GM23248 (cell line): Measurements from ENCODE around the gene SGMS1. TPM values are rescaled to one million over a fixed set of nuclear protein-coding genes. Genes with fewer than 3 reads are reported as not detected.

Source experiments
- DNase-seq: peaks from one replicate; pipeline ENCODE4 v3.0.0-alpha.2; 2015
- H2AFZ ChIP-seq: fragments of 200-600 bp; sonication (generic); 2 replicates; pipeline ENCODE4 v1.6.1; 2016; ENCODE audit warnings: antibody characterized with exemption
- H3F3A ChIP-seq: fragments of 200-600 bp; sonication (generic); 2 replicates; pipeline ENCODE4 v1.6.1; 2016; ENCODE audit warnings: mild to moderate bottlenecking, antibody characterized with exemption, mixed run types; ENCODE audit not compliant: insufficient read depth
- H3K27ac ChIP-seq: fragments of 200-600 bp; sonication (generic); 2 replicates; pipeline ENCODE4 v1.5.1; 2016; ENCODE audit warnings: mild to moderate bottlenecking
- H3K27me3 ChIP-seq: fragments of 200-600 bp; sonication (generic); replicated peaks from 2 replicates; pipeline ENCODE4 v1.6.1; 2016; ENCODE audit warnings: mild to moderate bottlenecking; ENCODE audit not compliant: insufficient read depth
- H3K36me3 ChIP-seq: fragments of 200-600 bp; sonication (generic); 2 replicates; pipeline ENCODE4 v1.6.1; 2016; ENCODE audit warnings: low read depth, mild to moderate bottlenecking
- H3K4me1 ChIP-seq: fragments of 200-600 bp; sonication (generic); 2 replicates; pipeline ENCODE4 v1.6.1; 2016; ENCODE audit warnings: mild to moderate bottlenecking; ENCODE audit not compliant: insufficient read depth
- H3K4me2 ChIP-seq: fragments of 200-600 bp; sonication (generic); one replicate; pipeline ENCODE4 v1.6.1; 2016; ENCODE audit warnings: mild to moderate bottlenecking; ENCODE audit not compliant: unreplicated experiment
- H3K4me3 ChIP-seq: fragments of 200-600 bp; sonication (generic); 2 replicates; pipeline ENCODE4 v1.5.1; 2016; ENCODE audit warnings: mild to moderate bottlenecking
- H3K79me2 ChIP-seq: fragments of 200-600 bp; sonication (generic); 2 replicates; pipeline ENCODE4 v1.6.1; 2016; ENCODE audit warnings: mild to moderate bottlenecking; ENCODE audit not compliant: insufficient read depth
- H3K9ac ChIP-seq: fragments of 200-600 bp; sonication (generic); 2 replicates; pipeline ENCODE4 v1.6.1; 2016; ENCODE audit warnings: mild to moderate bottlenecking
- H3K9me2 ChIP-seq: fragments of 200-600 bp; sonication (generic); 2 replicates; pipeline ENCODE4 v1.6.1; 2016; ENCODE audit warnings: mixed run types, mild to moderate bottlenecking, moderate library complexity; ENCODE audit not compliant: insufficient read depth
- H3K9me3 ChIP-seq: fragments of 200-600 bp; sonication (generic); one replicate; pipeline ENCODE4 v1.6.1; 2017; ENCODE audit warnings: low read depth
- H4K20me1 ChIP-seq: fragments of 200-600 bp; sonication (generic); 2 replicates; pipeline ENCODE4 v1.6.0; 2016; ENCODE audit not compliant: insufficient read depth
- EZH2 ChIP-seq: fragments of 200-600 bp; sonication (generic); IDR thresholded peaks from 2 replicates; pipeline ENCODE4 v1.6.1; 2018; ENCODE audit warnings: antibody characterized with exemption, mild to moderate bottlenecking; ENCODE audit not compliant: insufficient read depth, poor library complexity, severe bottlenecking
- EZH2phosphoT487 ChIP-seq: fragments of 200-600 bp; sonication (generic); IDR thresholded peaks from 2 replicates; pipeline ENCODE4 v1.6.1; 2018; ENCODE audit warnings: antibody characterized with exemption, moderate library complexity, mild to moderate bottlenecking, low read depth; ENCODE audit not compliant: insufficient read depth
- WGBS, 2 experiments: methylation state at CpG; one replicate each; pipeline ENCODE4 v1.1.6; 2015 to 2017; ENCODE audit warnings: low lambda C conversion rate in 2 of 2, low coverage in 1 of 2; ENCODE audit errors: missing lambda C conversion rate in 2 of 2; 5-methylcytosine and 5-hydroxymethylcytosine counted together
- in situ Hi-C: fragments of 300-500 bp; cut with MboI; formaldehyde crosslinking; loops from 2 replicates; pipeline ENCODE4 v1.15.0; 2020
- polyA plus RNA-seq: library from polyadenylated mRNA; unstranded; fragments of >200 nt; fragmentation: Nextera tagmentation; extraction: Ambion mirVana; gene quantifications from 2 replicates; pipeline ENCODE4 v1.2.1, GENCODE V29; 2016
- total RNA-seq: library from RNA; depleted of rRNA; stranded (reverse); fragments of >200 nt; shearing (Covaris generic); gene quantifications from 2 replicates; pipeline ENCODE4 v1.2.3, GENCODE V29; 2014

The SGMS1 gene
- total and polyA plus RNA-seq, 2 experiments from 2014 or later, result 22.7 to 53.6 TPM

DNA sequence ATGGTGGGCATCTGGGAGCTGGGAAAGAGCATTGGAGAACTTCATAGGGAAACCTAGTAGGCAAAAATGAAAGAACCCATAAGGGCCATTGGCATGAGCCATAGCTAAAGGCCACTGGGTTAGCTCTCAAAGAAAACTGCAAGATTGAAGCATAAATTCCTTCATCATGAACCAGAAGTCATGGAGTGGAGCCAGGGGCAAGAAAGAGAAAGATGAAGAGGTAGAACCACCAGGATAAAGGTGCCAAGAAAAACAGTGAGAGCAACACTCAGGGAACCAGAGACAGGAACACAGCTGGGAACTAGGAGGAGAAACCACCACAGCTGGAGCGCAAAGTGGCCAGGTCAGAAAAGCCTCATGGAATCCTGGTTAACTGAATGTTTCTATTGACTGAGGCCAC, 11.5 kb upstream of the SGMS1 start:
- no peak overlapping the region for H3K27ac ChIP-seq
- H3K36me3 ChIP-seq, result no peaks in the 10 kb centered on the region
- TF ChIP-seq EZH2phosphoT487 (no peak), EZH2 (no peak)
- no peak overlapping the region for H2AFZ ChIP-seq
- H4K20me1 ChIP-seq, result no peaks in the 10 kb centered on the region
- 85 to 95% methylated on average over 1 of the region's 1 CpG for WGBS, 2 experiments
- H3K4me1 ChIP-seq, result peaks cover 23% of the 10 kb centered on the region
- H3K9me3 ChIP-seq, result no peaks in the 10 kb centered on the region
- in situ Hi-C loops, result no loop called here
- peak overlapping the region; percentile 23 for H3K4me2 ChIP-seq
- no peak overlapping the region for H3K9ac ChIP-seq
- H3K79me2 ChIP-seq, result no peaks in the 10 kb centered on the region
- H3F3A ChIP-seq, result peaks cover 8% of the 10 kb centered on the region; the same call in 1 of the 2 replicates
- no peaks in the 10 kb centered on the region for H3K9me2 ChIP-seq
- H3K27me3 ChIP-seq, result no peaks in the 10 kb centered on the region
- peak; percentile 86 for DNase-seq
- H3K4me3 ChIP-seq, result no peak overlapping the region

DNA sequence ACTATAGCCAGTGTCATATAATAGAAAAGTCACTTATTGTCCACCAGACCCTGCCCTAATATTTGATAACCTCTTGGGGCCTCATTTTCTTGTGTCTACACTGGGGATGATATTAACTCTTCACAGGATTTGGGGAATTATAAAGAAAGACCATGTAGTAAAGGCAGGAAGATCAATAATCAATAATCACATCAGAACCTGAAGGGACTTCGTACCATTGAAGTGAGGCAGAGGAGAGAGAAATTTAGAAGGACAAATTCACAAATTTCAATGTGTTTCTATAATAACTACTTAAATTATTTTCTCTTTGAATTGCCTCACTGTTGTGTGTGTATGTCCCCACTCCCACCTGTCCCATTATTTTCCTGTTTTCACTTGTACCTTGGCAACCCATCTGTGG, 10.7 kb upstream of the SGMS1 start:
- H3K4me1 ChIP-seq, result peaks cover 23% of the 10 kb centered on the region
- DNase-seq, result no peak
- H3K27me3 ChIP-seq, result no peaks in the 10 kb centered on the region
- in situ Hi-C loops, result no loop called here
- H4K20me1 ChIP-seq, result no peaks in the 10 kb centered on the region
- no peaks in the 10 kb centered on the region for H3K9me3 ChIP-seq
- WGBS, 2 experiments, result 73 to 79% methylated on average over 1 of the region's 1 CpG
- H3K79me2 ChIP-seq, result no peaks in the 10 kb centered on the region
- H3K9ac ChIP-seq, result no peak overlapping the region
- no peak overlapping the region for H3K4me2 ChIP-seq
- H3K36me3 ChIP-seq, result no peaks in the 10 kb centered on the region
- no peaks in the 10 kb centered on the region for H3K9me2 ChIP-seq
- no peak overlapping the region for H3K27ac ChIP-seq
- no peak for TF ChIP-seq EZH2
- TF ChIP-seq EZH2phosphoT487, result no peak
- H2AFZ ChIP-seq, result no peak overlapping the region
- H3K4me3 ChIP-seq, result no peak overlapping the region
- H3F3A ChIP-seq, result peaks cover 8% of the 10 kb centered on the region; the same call in 1 of the 2 replicates

DNA sequence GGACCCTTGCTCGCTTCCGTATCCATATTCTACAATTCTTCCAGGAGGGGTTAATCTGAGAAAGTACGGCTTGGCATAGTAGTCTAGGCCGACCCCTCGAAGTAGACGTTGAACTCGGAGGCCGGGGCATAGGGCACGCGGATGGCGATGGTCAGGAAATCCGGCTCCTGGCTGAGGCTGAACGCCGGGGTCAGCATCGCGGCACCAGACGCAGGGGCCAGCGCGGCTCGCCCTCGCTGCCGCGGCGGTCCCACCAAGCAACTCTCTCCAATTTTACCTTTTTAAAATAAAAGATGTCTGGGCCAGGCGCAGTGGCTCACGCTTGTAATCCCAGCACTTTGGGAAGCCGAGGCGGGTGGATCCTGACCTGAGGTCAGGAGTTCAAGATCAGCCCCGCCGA, 7.3 kb upstream of the SGMS1 start:
- peaks cover 7% of the 10 kb centered on the region for H3F3A ChIP-seq
- in situ Hi-C loops, result no loop called here
- TF ChIP-seq EZH2, result no peak
- TF ChIP-seq EZH2phosphoT487, result no peak
- no peak overlapping the region for H2AFZ ChIP-seq
- H3K4me3 ChIP-seq, result no peak overlapping the region
- no peak overlapping the region for H3K27ac ChIP-seq
- H3K9me2 ChIP-seq, result no peaks in the 10 kb centered on the region
- no peaks in the 10 kb centered on the region for H3K36me3 ChIP-seq
- H3K4me1 ChIP-seq, result peaks cover 16% of the 10 kb centered on the region
- H3K4me2 ChIP-seq, result no peak overlapping the region
- no peaks in the 10 kb centered on the region for H4K20me1 ChIP-seq
- no peak overlapping the region for H3K9ac ChIP-seq
- H3K27me3 ChIP-seq, result no peaks in the 10 kb centered on the region
- H3K79me2 ChIP-seq, result no peaks in the 10 kb centered on the region
- DNase-seq, result no peak
- H3K9me3 ChIP-seq, result no peaks in the 10 kb centered on the region
- WGBS, 2 experiments, result 94 to 96% methylated on average over 23 to 30 of the region's 30 CpGs

DNA sequence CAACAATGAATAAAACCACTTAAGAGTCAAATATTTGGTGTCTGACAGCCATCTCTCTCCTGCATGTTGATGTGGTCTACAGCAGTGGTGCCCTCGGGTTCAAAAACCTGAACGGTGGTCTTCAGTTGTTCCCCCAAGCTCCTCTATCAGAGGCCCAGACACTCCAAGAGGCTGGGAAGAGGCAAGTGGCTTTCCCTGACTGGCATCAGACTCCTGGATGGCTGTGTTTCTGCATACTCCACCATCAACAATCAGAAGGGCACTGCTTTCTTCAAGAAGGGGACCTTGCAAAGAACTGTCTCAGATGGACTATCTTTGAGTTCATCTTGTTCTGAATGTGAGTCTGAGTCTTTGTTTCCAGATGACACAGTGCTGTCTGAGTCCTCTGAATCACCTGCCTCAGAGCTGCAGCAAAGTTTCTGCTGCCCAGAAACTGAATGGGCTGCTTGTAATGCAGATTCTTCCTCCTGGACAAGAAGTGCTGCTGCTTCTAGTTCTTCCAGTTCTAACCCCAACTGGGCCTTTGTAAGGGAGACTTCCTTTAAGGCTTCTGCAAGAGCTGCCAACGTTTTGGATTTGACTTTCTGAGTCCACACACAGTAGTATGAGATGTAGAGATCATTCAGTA, 5.9 kb upstream of the SGMS1 start:
- 65 to 66% methylated on average over 3 of the region's 3 CpGs for WGBS, 2 experiments

More for the DNA sequence above, 5.9 kb upstream of the SGMS1 start:
- no peaks in the 10 kb centered on the region for H4K20me1 ChIP-seq
- no peaks in the 10 kb centered on the region for H3K79me2 ChIP-seq
- no peak overlapping the region for H3K27ac ChIP-seq
- no peak for TF ChIP-seq EZH2phosphoT487
- TF ChIP-seq EZH2, result no peak
- H3F3A ChIP-seq, result peaks cover 7% of the 10 kb centered on the region; the same call in 1 of the 2 replicates
- no peak overlapping the region for H2AFZ ChIP-seq
- no peak overlapping the region for H3K9ac ChIP-seq
- H3K27me3 ChIP-seq, result no peaks in the 10 kb centered on the region
- H3K4me1 ChIP-seq, result peaks cover 6% of the 10 kb centered on the region
- in situ Hi-C loops, result no loop called here
- H3K9me3 ChIP-seq, result no peaks in the 10 kb centered on the region
- peak; percentile 40 for DNase-seq
- H3K9me2 ChIP-seq, result no peaks in the 10 kb centered on the region
- H3K4me3 ChIP-seq, result no peak overlapping the region
- H3K4me2 ChIP-seq, result no peak overlapping the region
- no peaks in the 10 kb centered on the region for H3K36me3 ChIP-seq
